GM12892 (cell line): ENCODE measurements around the gene ANO9.

Experiments used
- POLR2A ChIP-seq: IDR thresholded peaks from 2 replicates; pipeline ENCODE4 v1.6.1; 2011; ENCODE audit warnings: low read depth, low read length, control low read depth
- POLR2AphosphoS5 ChIP-seq: IDR thresholded peaks from 2 replicates; pipeline ENCODE4 v1.6.1; 2011; ENCODE audit warnings: low read depth, low read length, control low read depth
- TAF1 ChIP-seq: IDR thresholded peaks from 2 replicates; pipeline ENCODE4 v1.6.1; 2011; ENCODE audit warnings: low read depth, mild to moderate bottlenecking, control low read depth, low read length, borderline replicate concordance

DNA sequence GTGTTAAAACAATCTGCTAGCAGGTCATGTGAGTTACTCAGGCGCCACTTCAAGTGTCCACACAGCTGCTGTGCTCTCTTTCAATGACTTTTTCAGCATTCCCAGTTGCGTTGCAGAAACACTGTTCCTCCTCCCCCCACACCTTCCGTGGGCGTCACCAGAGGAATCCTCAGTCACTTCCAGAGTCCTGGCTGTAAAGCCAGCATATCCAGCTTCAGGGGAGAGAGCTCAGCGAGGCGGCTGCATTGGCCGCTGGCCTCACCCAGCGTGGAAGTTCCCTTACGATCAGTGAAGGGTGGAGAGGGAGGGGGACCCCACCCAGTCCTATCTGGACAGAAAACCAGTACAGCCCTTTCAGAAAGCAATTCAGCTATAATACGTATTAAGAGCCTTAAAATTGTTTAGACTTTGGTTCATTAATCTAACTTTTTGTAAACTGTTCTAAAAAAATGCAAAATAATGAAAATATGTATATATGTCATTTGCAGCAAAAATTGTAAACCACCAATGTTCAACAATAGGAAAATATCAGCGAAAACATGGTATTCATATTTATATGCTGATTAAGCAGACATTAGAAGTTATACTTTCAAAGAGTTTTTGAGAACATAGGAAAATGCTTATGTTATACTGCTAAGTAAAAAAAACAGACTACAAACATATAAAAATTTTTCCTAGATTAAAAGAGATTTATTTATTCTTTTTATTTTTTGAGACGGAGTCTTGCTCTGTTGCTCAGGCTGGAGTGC, 2.8 kb upstream of the ANO9 start:
- TF ChIP-seq POLR2A (no peak), POLR2AphosphoS5 (no peak), TAF1 (no peak)
